Measurements from ENCODE around the gene TMEM266.

GRCh38 chr15:76204109-76204845 is 144.5 kb downstream of the TMEM266 start:
- TF ChIP-seq, protein P1, sequence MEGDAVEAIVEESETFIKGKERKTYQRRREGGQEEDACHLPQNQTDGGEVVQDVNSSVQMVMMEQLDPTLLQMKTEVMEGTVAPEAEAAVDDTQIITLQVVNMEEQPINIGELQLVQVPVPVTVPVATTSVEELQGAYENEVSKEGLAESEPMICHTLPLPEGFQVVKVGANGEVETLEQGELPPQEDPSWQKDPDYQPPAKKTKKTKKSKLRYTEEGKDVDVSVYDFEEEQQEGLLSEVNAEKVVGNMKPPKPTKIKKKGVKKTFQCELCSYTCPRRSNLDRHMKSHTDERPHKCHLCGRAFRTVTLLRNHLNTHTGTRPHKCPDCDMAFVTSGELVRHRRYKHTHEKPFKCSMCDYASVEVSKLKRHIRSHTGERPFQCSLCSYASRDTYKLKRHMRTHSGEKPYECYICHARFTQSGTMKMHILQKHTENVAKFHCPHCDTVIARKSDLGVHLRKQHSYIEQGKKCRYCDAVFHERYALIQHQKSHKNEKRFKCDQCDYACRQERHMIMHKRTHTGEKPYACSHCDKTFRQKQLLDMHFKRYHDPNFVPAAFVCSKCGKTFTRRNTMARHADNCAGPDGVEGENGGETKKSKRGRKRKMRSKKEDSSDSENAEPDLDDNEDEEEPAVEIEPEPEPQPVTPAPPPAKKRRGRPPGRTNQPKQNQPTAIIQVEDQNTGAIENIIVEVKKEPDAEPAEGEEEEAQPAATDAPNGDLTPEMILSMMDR (conservative IDR thresholded peaks at IDR 0.05; ENCODE audit: low read depth, low read length): no peak
- TF ChIP-seq RFX5 (IDR thresholded peaks at IDR 0.05; ENCODE audit: low read depth, low read length) (no peak), POLR2A (IDR thresholded peaks at IDR 0.05; ENCODE audit: low read depth, low read length) (no peak), USF2 (IDR thresholded peaks at IDR 0.05; ENCODE audit: low read depth, low read length) (no peak), CEBPB (IDR thresholded peaks at IDR 0.05; ENCODE audit: low read depth, low read length) (no peak), SMC3 (IDR thresholded peaks at IDR 0.05; ENCODE audit: low read depth, low read length) (no peak)
